GM23338 (cell line): ENCODE measurements around the gene NSUN3. TPM values are rescaled to one million over a fixed set of nuclear protein-coding genes. Genes with fewer than 3 reads are reported as not detected.

Experiments used
- ATAC-seq: fragments of 200-7000 bp; cut with Tn5 transposase; 3 replicates; pipeline ENCODE4 v1.9.1; 2020
- DNase-seq: peaks from one replicate; pipeline ENCODE4 v3.0.0-alpha.2; 2015; ENCODE audit warnings: low spot score
- H2AFZ ChIP-seq: fragments of 200-600 bp; sonication (generic); 2 replicates; pipeline ENCODE4 v1.8.0; 2016; ENCODE audit warnings: antibody characterized with exemption, mild to moderate bottlenecking, moderate library complexity
- H3F3A ChIP-seq: fragments of 200-600 bp; sonication (generic); replicated peaks from 2 replicates; pipeline ENCODE4 v1.8.0; 2017; ENCODE audit warnings: antibody characterized with exemption, mixed run types, low read depth
- H3K27ac ChIP-seq: fragments of 200-600 bp; sonication (generic); 2 replicates; pipeline ENCODE4 v1.6.1; 2016; ENCODE audit warnings: low read depth
- H3K27me3 ChIP-seq: fragments of 200-600 bp; sonication (generic); 2 replicates; pipeline ENCODE4 v1.8.0; 2016; ENCODE audit warnings: mild to moderate bottlenecking, mixed run types, moderate library complexity; ENCODE audit not compliant: insufficient read depth
- H3K36me3 ChIP-seq: fragments of 200-600 bp; sonication (generic); 2 replicates; pipeline ENCODE4 v1.8.0; 2016; ENCODE audit warnings: mild to moderate bottlenecking; ENCODE audit not compliant: insufficient read depth
- H3K4me1 ChIP-seq: fragments of 200-600 bp; sonication (generic); 2 replicates; pipeline ENCODE4 v1.8.0; 2016; ENCODE audit warnings: mild to moderate bottlenecking, moderate library complexity; ENCODE audit not compliant: insufficient read depth
- H3K4me2 ChIP-seq: fragments of 200-600 bp; sonication (generic); 2 replicates; pipeline ENCODE4 v1.7.1; 2017; ENCODE audit warnings: mixed run types
- H3K4me3 ChIP-seq: fragments of 200-600 bp; sonication (generic); 2 replicates; pipeline ENCODE4 v1.6.1; 2016; ENCODE audit warnings: mixed run types
- H3K79me2 ChIP-seq: fragments of 200-600 bp; sonication (generic); replicated peaks from 2 replicates; pipeline ENCODE4 v1.8.0; 2017; ENCODE audit warnings: mild to moderate bottlenecking; ENCODE audit not compliant: insufficient read depth
- H3K9me2 ChIP-seq: fragments of 200-600 bp; sonication (generic); 2 replicates; pipeline ENCODE4 v1.8.0; 2017; ENCODE audit not compliant: insufficient read depth
- H4K20me1 ChIP-seq: fragments of 200-600 bp; sonication (generic); replicated peaks from 2 replicates; pipeline ENCODE4 v1.8.0; 2017; ENCODE audit warnings: mild to moderate bottlenecking; ENCODE audit not compliant: insufficient read depth
- H3K27ac Mint-ChIP-seq: 2 replicates; pipeline ENCODE4 v1.8.0; 2020; ENCODE audit warnings: inconsistent platforms, mild to moderate bottlenecking, moderate library complexity, mixed read lengths
- H3K27me3 Mint-ChIP-seq: 3 replicates; pipeline ENCODE4 v1.8.0; 2022; ENCODE audit warnings: low read depth, mild to moderate bottlenecking, moderate library complexity, mixed read lengths, inconsistent platforms; ENCODE audit not compliant: insufficient read depth, poor library complexity
- H3K36me3 Mint-ChIP-seq: 3 replicates; pipeline ENCODE4 v1.8.0; 2021; ENCODE audit warnings: low read depth, mild to moderate bottlenecking, inconsistent platforms, moderate library complexity, mixed read lengths
- H3K4me1 Mint-ChIP-seq: 3 replicates; pipeline ENCODE4 v1.8.0; 2020; ENCODE audit warnings: mild to moderate bottlenecking, inconsistent platforms, mixed read lengths
- H3K4me3 Mint-ChIP-seq: 3 replicates; pipeline ENCODE4 v1.8.0; 2021; ENCODE audit warnings: moderate library complexity, mild to moderate bottlenecking, inconsistent platforms, mixed read lengths
- H3K9me3 Mint-ChIP-seq: 3 replicates; pipeline ENCODE4 v1.8.0; 2020; ENCODE audit warnings: moderate library complexity, mild to moderate bottlenecking, inconsistent platforms, mixed read lengths
- NANOG ChIP-seq: IDR thresholded peaks from 2 replicates; pipeline ENCODE4 v1.6.1; 2016; ENCODE audit warnings: antibody characterized with exemption, borderline replicate concordance
- POLR2AphosphoS5 ChIP-seq: IDR thresholded peaks from 2 replicates; pipeline ENCODE4 v1.6.1; 2016; ENCODE audit warnings: antibody characterized with exemption, low read depth
- STAT1 ChIP-seq: IDR thresholded peaks from one replicate; pipeline ENCODE4 v1.6.1; 2016; ENCODE audit warnings: antibody characterized with exemption; ENCODE audit not compliant: unreplicated experiment
- ZNF114 ChIP-seq: fragments of 250-450 bp; sonication (Bioruptor Pico); IDR thresholded peaks from 2 replicates; pipeline ENCODE4 v1.5.0; 2020; ENCODE audit warnings: mild to moderate bottlenecking, moderate library complexity
- ZNF331 ChIP-seq: fragments of 250-450 bp; sonication (Bioruptor Pico); IDR thresholded peaks from 2 replicates; pipeline ENCODE4 v1.5.0; 2020; ENCODE audit warnings: low read depth, mild to moderate bottlenecking, moderate library complexity
- polyA plus RNA-seq: library from polyadenylated mRNA; unstranded; fragments of >200 nt; fragmentation: Nextera tagmentation; extraction: Ambion mirVana; gene quantifications from 2 replicates; pipeline ENCODE4 v1.2.1, GENCODE V29; 2016
- total RNA-seq: library from RNA; depleted of rRNA; stranded (reverse); fragments of >200 nt; shearing (Covaris generic); gene quantifications from 2 replicates; pipeline ENCODE4 v1.2.3, GENCODE V29; 2014
- TF ChIP-seq, protein P1 (sequence below), 2 experiments: fragments of 200-600 bp in 1 of 2; sonication (generic) in 1 of 2; conservative IDR thresholded peaks; 2 replicates each; pipeline versions ENCODE4 v1.5.1 to v1.6.1; 2016 to 2017; ENCODE audit warnings: antibody characterized with exemption in 2 of 2, low read depth in 2 of 2, mild to moderate bottlenecking in 2 of 2, moderate library complexity in 1 of 2
- TF ChIP-seq, protein P2 (sequence below): fragments of 250-450 bp; sonication (Bioruptor Pico); IDR thresholded peaks from 2 replicates; pipeline ENCODE4 v1.5.0; 2020; ENCODE audit warnings: mild to moderate bottlenecking, moderate library complexity
- TF ChIP-seq, protein P3 (sequence below): IDR thresholded peaks from 2 replicates; pipeline ENCODE4 v1.6.1; 2016; ENCODE audit warnings: antibody characterized with exemption
- TF ChIP-seq, protein P4 (sequence below): IDR thresholded peaks from one replicate; pipeline ENCODE4 v1.6.1; 2018; ENCODE audit warnings: antibody characterized with exemption; ENCODE audit not compliant: unreplicated experiment

NSUN3 gene
- total and polyA plus RNA-seq, 2 experiments from 2014 or later, result 5.4 to 10.6 TPM

DNA sequence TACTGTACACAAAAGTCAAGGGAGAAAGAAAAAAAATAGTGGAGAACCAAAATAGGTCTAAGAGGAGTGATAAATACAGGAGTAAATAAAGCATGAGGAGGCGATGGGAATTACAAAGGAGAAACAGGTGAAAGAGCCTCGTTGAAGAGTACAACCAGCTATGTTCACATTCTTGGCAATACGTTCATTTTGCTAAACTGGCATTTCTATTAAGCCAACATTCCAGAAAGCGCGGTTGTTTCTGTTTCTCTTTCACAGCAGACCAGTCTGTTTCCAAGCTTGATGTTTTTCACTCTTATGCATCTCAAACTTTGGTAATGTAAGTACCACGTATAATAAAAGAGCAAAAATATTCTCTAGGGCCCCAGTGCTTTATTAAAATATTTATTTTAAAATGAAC is 74.5 kb downstream of the NSUN3 start:
- no peaks in the 10 kb centered on the region for H3F3A ChIP-seq
- TF ChIP-seq ZNF331 (CRISPR knock-in tag) (no peak), STAT1 (no peak), NANOG (no peak), ZNF114 (CRISPR knock-in tag) (no peak), POLR2AphosphoS5 (no peak)
- TF ChIP-seq, protein P1, sequence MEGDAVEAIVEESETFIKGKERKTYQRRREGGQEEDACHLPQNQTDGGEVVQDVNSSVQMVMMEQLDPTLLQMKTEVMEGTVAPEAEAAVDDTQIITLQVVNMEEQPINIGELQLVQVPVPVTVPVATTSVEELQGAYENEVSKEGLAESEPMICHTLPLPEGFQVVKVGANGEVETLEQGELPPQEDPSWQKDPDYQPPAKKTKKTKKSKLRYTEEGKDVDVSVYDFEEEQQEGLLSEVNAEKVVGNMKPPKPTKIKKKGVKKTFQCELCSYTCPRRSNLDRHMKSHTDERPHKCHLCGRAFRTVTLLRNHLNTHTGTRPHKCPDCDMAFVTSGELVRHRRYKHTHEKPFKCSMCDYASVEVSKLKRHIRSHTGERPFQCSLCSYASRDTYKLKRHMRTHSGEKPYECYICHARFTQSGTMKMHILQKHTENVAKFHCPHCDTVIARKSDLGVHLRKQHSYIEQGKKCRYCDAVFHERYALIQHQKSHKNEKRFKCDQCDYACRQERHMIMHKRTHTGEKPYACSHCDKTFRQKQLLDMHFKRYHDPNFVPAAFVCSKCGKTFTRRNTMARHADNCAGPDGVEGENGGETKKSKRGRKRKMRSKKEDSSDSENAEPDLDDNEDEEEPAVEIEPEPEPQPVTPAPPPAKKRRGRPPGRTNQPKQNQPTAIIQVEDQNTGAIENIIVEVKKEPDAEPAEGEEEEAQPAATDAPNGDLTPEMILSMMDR (conservative IDR thresholded peaks at IDR 0.05; ENCODE audit: low read depth in 2 of 2), result no peak
- TF ChIP-seq, protein P2, sequence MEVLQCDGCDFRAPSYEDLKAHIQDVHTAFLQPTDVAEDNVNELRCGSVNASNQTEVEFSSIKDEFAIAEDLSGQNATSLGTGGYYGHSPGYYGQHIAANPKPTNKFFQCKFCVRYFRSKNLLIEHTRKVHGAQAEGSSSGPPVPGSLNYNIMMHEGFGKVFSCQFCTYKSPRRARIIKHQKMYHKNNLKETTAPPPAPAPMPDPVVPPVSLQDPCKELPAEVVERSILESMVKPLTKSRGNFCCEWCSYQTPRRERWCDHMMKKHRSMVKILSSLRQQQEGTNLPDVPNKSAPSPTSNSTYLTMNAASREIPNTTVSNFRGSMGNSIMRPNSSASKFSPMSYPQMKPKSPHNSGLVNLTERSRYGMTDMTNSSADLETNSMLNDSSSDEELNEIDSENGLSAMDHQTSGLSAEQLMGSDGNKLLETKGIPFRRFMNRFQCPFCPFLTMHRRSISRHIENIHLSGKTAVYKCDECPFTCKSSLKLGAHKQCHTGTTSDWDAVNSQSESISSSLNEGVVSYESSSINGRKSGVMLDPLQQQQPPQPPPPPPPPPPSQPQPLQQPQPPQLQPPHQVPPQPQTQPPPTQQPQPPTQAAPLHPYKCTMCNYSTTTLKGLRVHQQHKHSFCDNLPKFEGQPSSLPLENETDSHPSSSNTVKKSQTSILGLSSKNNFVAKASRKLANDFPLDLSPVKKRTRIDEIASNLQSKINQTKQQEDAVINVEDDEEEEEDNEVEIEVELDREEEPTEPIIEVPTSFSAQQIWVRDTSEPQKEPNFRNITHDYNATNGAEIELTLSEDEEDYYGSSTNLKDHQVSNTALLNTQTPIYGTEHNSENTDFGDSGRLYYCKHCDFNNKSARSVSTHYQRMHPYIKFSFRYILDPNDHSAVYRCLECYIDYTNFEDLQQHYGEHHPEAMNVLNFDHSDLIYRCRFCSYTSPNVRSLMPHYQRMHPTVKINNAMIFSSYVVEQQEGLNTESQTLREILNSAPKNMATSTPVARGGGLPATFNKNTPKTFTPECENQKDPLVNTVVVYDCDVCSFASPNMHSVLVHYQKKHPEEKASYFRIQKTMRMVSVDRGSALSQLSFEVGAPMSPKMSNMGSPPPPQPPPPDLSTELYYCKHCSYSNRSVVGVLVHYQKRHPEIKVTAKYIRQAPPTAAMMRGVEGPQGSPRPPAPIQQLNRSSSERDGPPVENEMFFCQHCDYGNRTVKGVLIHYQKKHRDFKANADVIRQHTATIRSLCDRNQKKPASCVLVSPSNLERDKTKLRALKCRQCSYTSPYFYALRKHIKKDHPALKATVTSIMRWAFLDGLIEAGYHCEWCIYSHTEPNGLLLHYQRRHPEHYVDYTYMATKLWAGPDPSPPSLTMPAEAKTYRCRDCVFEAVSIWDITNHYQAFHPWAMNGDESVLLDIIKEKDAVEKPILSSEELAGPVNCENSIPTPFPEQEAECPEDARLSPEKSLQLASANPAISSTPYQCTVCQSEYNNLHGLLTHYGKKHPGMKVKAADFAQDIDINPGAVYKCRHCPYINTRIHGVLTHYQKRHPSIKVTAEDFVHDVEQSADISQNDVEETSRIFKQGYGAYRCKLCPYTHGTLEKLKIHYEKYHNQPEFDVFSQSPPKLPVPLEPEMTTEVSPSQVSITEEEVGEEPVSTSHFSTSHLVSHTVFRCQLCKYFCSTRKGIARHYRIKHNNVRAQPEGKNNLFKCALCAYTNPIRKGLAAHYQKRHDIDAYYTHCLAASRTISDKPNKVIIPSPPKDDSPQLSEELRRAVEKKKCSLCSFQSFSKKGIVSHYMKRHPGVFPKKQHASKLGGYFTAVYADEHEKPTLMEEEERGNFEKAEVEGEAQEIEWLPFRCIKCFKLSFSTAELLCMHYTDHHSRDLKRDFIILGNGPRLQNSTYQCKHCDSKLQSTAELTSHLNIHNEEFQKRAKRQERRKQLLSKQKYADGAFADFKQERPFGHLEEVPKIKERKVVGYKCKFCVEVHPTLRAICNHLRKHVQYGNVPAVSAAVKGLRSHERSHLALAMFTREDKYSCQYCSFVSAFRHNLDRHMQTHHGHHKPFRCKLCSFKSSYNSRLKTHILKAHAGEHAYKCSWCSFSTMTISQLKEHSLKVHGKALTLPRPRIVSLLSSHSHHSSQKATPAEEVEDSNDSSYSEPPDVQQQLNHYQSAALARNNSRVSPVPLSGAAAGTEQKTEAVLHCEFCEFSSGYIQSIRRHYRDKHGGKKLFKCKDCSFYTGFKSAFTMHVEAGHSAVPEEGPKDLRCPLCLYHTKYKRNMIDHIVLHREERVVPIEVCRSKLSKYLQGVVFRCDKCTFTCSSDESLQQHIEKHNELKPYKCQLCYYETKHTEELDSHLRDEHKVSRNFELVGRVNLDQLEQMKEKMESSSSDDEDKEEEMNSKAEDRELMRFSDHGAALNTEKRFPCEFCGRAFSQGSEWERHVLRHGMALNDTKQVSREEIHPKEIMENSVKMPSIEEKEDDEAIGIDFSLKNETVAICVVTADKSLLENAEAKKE (CRISPR knock-in tag), result no peak
- TF ChIP-seq, protein P3, sequence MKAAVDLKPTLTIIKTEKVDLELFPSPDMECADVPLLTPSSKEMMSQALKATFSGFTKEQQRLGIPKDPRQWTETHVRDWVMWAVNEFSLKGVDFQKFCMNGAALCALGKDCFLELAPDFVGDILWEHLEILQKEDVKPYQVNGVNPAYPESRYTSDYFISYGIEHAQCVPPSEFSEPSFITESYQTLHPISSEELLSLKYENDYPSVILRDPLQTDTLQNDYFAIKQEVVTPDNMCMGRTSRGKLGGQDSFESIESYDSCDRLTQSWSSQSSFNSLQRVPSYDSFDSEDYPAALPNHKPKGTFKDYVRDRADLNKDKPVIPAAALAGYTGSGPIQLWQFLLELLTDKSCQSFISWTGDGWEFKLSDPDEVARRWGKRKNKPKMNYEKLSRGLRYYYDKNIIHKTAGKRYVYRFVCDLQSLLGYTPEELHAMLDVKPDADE, result no peak
- TF ChIP-seq, protein P4, sequence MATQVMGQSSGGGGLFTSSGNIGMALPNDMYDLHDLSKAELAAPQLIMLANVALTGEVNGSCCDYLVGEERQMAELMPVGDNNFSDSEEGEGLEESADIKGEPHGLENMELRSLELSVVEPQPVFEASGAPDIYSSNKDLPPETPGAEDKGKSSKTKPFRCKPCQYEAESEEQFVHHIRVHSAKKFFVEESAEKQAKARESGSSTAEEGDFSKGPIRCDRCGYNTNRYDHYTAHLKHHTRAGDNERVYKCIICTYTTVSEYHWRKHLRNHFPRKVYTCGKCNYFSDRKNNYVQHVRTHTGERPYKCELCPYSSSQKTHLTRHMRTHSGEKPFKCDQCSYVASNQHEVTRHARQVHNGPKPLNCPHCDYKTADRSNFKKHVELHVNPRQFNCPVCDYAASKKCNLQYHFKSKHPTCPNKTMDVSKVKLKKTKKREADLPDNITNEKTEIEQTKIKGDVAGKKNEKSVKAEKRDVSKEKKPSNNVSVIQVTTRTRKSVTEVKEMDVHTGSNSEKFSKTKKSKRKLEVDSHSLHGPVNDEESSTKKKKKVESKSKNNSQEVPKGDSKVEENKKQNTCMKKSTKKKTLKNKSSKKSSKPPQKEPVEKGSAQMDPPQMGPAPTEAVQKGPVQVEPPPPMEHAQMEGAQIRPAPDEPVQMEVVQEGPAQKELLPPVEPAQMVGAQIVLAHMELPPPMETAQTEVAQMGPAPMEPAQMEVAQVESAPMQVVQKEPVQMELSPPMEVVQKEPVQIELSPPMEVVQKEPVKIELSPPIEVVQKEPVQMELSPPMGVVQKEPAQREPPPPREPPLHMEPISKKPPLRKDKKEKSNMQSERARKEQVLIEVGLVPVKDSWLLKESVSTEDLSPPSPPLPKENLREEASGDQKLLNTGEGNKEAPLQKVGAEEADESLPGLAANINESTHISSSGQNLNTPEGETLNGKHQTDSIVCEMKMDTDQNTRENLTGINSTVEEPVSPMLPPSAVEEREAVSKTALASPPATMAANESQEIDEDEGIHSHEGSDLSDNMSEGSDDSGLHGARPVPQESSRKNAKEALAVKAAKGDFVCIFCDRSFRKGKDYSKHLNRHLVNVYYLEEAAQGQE, result no peak
- no peaks in the 10 kb centered on the region for H3K79me2 ChIP-seq
- peaks cover 5% of the 10 kb centered on the region for H3K4me1 ChIP-seq
- peaks cover 4% of the 10 kb centered on the region; the same call in 2 of the 3 replicates for H3K9me3 Mint-ChIP-seq
- peaks cover 1% of the 10 kb centered on the region for H3K27me3 Mint-ChIP-seq
- H3K27ac ChIP-seq, result no peak overlapping the region
- no peaks in the 10 kb centered on the region for H4K20me1 ChIP-seq
- H3K4me3 Mint-ChIP-seq, result no peak overlapping the region
- H3K36me3 ChIP-seq, result no peaks in the 10 kb centered on the region
- DNase-seq (no peak), ATAC-seq (no peak)
- peaks cover 15% of the 10 kb centered on the region; the same call in 2 of the 3 replicates for H3K4me1 Mint-ChIP-seq
- no peaks in the 10 kb centered on the region for H3K9me2 ChIP-seq
- H3K4me2 ChIP-seq, result no peak overlapping the region
- H3K36me3 Mint-ChIP-seq, result peaks cover 6% of the 10 kb centered on the region; the same call in 1 of the 3 replicates
- no peaks in the 10 kb centered on the region for H3K27me3 ChIP-seq
- no peak overlapping the region for H3K4me3 ChIP-seq
- no peak overlapping the region for H3K27ac Mint-ChIP-seq
- H2AFZ ChIP-seq, result no peak overlapping the region
